Kidney tubule cell (primary cell): ENCODE data around the gene TSSK1B.
"Not testable (repeated sequence)": the region's sequence is repeated elsewhere in the genome, so short reads cannot be mapped to it uniquely, and the experiment has no call there.

ENCODE experiments used
- DNase-seq: peaks from one replicate; pipeline ENCODE4 v3.0.0-alpha.2; 2018; ENCODE audit warnings: low spot score

The TSSK1B gene

DNA sequence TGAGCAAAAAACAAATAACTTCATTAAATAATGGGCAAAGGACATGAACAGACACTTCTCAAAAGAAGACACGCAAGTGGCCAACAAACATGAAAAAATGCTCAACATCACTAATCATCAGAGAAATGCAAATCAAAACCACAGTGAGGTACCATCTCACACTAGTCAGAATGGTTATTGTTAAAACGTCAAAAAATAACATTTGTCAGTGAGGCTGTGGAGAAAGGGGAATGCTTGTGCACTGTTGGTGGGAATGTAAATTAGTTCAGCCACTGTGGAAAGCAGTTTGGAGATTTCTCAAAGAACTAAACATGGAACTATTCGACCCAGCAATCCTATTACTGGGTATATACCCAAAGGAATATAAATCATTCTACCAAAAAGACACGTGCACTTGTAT lies 36.8 kb downstream of the TSSK1B start:
- DNase-seq: not testable (repeated sequence)

DNA sequence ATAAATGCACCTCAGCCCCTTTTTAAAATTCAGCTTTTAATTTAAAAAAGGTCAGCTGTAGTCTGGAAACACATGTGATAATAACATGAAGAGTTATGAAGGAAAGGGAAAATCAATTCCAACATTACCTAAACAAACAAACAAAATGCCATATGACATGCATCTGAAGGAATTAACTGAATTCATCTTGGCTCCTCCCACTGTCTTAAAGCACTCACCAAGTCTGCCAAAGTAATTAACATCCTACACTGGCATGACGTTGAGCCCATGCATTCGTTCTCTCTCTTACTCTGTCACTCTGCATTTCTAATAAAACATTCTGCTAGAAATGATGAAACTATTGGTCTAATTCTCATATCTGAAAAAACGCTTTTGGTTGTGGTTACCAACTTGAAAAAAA lies 37.7 kb downstream of the TSSK1B start:
- DNase-seq: no peak

DNA sequence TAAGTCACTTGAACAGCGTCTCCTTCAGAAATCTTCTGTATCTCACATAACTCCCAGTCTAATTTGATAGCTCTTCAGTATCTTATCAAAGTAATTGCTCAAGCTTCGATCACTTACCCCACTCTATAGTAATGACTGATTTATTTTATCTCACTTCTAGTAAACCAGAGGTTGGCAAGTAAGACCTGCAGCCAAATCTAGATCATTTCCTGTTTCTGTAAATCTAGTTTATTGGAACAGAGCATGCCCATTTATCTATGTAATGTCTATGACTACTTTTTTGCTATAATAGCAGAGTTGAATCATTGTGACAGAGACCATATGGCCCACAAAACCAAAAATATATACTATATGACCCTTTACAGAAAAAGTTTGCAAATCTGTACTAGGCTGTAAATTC lies 40.1 kb downstream of the TSSK1B start:
- DNase-seq: no peak

DNA sequence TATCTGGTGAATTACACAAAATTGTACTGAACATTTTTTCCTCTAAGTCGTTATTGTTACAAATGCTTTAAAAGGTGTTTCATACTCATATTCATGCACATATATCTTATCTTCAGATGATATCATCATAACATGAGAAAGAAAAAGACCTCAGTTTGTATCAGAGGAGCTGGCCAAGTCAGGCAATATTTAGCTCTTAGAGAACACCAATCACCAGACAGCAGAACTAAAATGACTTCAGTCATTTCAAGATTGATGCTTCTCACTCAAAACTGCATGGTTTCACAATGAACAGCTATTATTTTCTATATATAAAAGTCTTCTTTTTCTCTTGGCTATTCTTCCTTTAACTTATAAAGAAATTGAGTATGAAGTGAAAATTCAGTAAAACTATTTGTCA lies 44.6 kb downstream of the TSSK1B start:
- DNase-seq: no peak

DNA sequence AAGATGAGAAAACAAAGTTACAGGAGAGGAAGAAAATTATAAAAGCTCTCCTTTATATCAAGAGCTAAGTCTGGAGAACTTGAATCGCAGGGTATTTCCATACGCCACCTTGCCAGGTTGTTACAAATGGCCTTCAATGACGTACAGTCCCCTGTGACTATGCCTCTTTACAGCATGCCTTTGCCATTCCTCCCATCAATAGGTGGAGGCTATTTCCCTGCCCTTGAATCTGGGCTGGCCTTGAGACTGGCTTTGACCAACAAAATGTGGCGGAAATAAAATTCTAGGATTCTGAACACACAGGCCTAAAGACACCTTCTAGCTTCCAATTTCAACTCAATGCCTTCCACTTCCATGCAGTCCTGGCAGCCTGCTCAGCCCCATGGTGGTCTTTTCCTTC lies 45.7 kb downstream of the TSSK1B start:
- no peak for DNase-seq

DNA sequence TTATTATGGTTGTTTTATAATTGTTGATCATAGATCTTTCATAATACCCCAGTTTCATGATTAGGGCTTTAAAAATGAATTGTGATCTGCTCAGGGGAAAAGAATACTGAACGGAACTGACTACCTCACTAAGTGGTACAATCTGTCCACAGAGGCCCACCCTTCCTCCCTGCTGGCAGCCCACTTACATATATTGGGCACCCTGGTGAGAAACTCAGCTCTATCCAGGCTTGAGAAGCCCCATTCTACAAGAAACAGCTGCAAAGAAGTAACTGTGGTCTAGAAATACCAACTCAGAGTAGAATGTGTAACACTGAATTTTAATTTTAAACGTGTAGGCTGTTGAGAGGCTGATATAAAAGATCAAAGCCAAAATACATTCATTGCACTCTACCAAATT lies 46.9 kb downstream of the TSSK1B start:
- DNase-seq: no peak

DNA sequence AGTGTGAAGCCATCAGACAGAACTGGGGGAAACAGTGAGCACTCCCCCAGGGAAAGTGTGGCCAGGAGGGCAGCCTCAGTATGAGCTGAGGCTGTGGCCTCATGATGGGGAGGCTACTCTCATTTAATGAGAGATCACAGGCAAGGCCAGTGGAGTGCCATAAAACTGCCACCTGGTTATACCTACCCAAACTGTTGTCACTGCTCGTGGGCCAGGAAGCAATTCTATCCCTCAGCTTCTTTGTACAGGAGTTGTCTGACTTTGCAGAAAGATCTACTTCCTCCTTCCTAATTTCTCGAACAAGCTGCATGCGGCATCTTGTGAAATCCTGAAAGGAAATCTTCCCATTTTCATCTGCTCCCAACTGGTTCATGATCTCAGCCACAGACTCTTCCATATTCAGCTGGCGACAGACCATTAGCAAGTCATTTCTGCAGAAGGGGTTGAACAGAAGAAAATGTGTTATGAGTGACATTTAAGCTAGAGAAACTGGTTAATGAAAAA lies 50.0 kb downstream of the TSSK1B start:
- DNase-seq: no peak

DNA sequence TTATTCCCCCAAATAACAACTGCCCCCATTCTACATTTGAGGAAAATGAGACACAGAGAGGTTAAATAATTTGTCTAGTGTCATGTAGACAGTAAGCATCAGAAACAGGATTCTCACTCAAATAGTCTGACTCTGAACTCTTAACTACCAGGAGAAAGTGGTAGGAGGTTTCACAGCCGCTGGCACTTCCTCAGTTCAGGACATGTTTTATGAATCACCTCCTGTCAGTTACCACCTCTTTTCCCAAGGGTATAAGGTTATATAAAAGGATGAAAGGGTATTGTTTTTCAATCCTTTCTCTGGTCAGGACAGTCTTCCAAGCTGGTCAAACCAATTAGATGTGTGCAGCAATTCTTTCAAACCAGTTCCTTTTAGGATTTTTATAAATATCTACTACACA lies 52.1 kb downstream of the TSSK1B start:
- DNase-seq: no peak
